OCI-LY1 (cell line): ENCODE measurements around the gene PDZRN3.

Experiments
- H2AFZ ChIP-seq: fragments of 200-600 bp; sonication (generic), shearing (Covaris generic); 2 replicates; pipeline ENCODE4 v1.6.0; 2014; ENCODE audit warnings: antibody characterized with exemption, mild to moderate bottlenecking, low read length
- H3F3A ChIP-seq: fragments of 200-600 bp; sonication (generic), shearing (Covaris generic); 2 replicates; pipeline ENCODE4 v1.6.0; 2014; ENCODE audit warnings: mild to moderate bottlenecking, antibody characterized with exemption, low read length, moderate library complexity; ENCODE audit not compliant: insufficient read depth
- H3K27ac ChIP-seq: fragments of 200-600 bp; sonication (generic); 2 replicates; pipeline ENCODE4 v1.5.1; 2014; ENCODE audit warnings: low read length, mixed run types, mild to moderate bottlenecking, low read depth; ENCODE audit not compliant: poor library complexity, severe bottlenecking
- H3K27me3 ChIP-seq: fragments of 200-600 bp; sonication (generic); 2 replicates; pipeline ENCODE4 v1.6.0; 2014; ENCODE audit warnings: antibody characterized with exemption, mild to moderate bottlenecking, low read length, moderate library complexity; ENCODE audit not compliant: insufficient read depth
- H3K36me3 ChIP-seq: fragments of 200-600 bp; sonication (generic); 2 replicates; pipeline ENCODE4 v1.6.1; 2014; ENCODE audit warnings: mild to moderate bottlenecking, antibody characterized with exemption, low read length, moderate library complexity, mixed read lengths; ENCODE audit not compliant: insufficient read depth
- H3K4me1 ChIP-seq: fragments of 200-600 bp; sonication (generic); 2 replicates; pipeline ENCODE4 v1.5.1; 2014; ENCODE audit warnings: mild to moderate bottlenecking, low read length, moderate library complexity; ENCODE audit not compliant: insufficient read depth, severe bottlenecking
- H3K4me2 ChIP-seq: fragments of 200-600 bp; sonication (generic), shearing (Covaris generic); 2 replicates; pipeline ENCODE4 v1.6.1; 2014; ENCODE audit warnings: low read length
- H3K4me3 ChIP-seq: fragments of 200-600 bp; sonication (generic); 2 replicates; pipeline ENCODE4 v1.5.1; 2014; ENCODE audit warnings: low read length, low read depth, mild to moderate bottlenecking, mixed read lengths; ENCODE audit not compliant: poor library complexity, severe bottlenecking
- H3K79me2 ChIP-seq: fragments of 200-600 bp; shearing (Covaris generic); 2 replicates; pipeline ENCODE4 v1.6.1; 2016; ENCODE audit warnings: mixed run types, low read length, mixed read lengths; ENCODE audit not compliant: insufficient read depth
- H3K9ac ChIP-seq: fragments of 200-600 bp; sonication (generic), shearing (Covaris generic); 2 replicates; pipeline ENCODE4 v1.6.1; 2014; ENCODE audit warnings: mild to moderate bottlenecking, low read length, mixed read lengths
- H3K9me2 ChIP-seq: fragments of 200-600 bp; sonication (generic), shearing (Covaris generic); 2 replicates; pipeline ENCODE4 v1.6.1; 2014; ENCODE audit warnings: low read depth, mild to moderate bottlenecking, low read length, mixed read lengths
- H3K9me3 ChIP-seq: fragments of 200-600 bp; shearing (Covaris generic); 2 replicates; pipeline ENCODE4 v1.6.1; 2014; ENCODE audit warnings: low read length, mixed read lengths
- H4K20me1 ChIP-seq: fragments of 200-600 bp; sonication (generic), shearing (Covaris generic); 2 replicates; pipeline ENCODE4 v1.6.0; 2016; ENCODE audit warnings: mild to moderate bottlenecking, low read length; ENCODE audit not compliant: insufficient read depth
- CTCF ChIP-seq: fragments of 200-600 bp; sonication (generic), shearing (Covaris generic); IDR thresholded peaks from 2 replicates; pipeline ENCODE4 v1.5.1; 2017; ENCODE audit warnings: mild to moderate bottlenecking, antibody characterized with exemption, low read length, moderate library complexity, mixed read lengths
- EZH2 ChIP-seq: fragments of 200-600 bp; sonication (generic), shearing (Covaris generic); IDR thresholded peaks from 2 replicates; pipeline ENCODE4 v1.8.0; 2017; ENCODE audit warnings: borderline replicate concordance, mixed run types, mild to moderate bottlenecking, antibody characterized with exemption, low read length, moderate library complexity, mixed read lengths

PDZRN3 gene

GRCh38 chr3:73497646-73498406 is 126.9 kb downstream of the PDZRN3 start:
- H3K27me3 ChIP-seq: no peaks in the 10 kb centered on the region
- TF ChIP-seq CTCF (no peak), EZH2 (no peak)
- no peaks in the 10 kb centered on the region for H3K9me2 ChIP-seq
- no peak overlapping the region for H3K27ac ChIP-seq
- no peak overlapping the region for H3K4me3 ChIP-seq
- no peak overlapping the region for H3K4me2 ChIP-seq
- H3K9ac ChIP-seq: no peak overlapping the region
- H3K79me2 ChIP-seq: no peaks in the 10 kb centered on the region
- H3K4me1 ChIP-seq: peaks cover 1% of the 10 kb centered on the region
- H3K9me3 ChIP-seq: no peaks in the 10 kb centered on the region
- no peak overlapping the region for H2AFZ ChIP-seq
- no peaks in the 10 kb centered on the region for H3K36me3 ChIP-seq
- H4K20me1 ChIP-seq: no peaks in the 10 kb centered on the region
- no peaks in the 10 kb centered on the region for H3F3A ChIP-seq

DNA sequence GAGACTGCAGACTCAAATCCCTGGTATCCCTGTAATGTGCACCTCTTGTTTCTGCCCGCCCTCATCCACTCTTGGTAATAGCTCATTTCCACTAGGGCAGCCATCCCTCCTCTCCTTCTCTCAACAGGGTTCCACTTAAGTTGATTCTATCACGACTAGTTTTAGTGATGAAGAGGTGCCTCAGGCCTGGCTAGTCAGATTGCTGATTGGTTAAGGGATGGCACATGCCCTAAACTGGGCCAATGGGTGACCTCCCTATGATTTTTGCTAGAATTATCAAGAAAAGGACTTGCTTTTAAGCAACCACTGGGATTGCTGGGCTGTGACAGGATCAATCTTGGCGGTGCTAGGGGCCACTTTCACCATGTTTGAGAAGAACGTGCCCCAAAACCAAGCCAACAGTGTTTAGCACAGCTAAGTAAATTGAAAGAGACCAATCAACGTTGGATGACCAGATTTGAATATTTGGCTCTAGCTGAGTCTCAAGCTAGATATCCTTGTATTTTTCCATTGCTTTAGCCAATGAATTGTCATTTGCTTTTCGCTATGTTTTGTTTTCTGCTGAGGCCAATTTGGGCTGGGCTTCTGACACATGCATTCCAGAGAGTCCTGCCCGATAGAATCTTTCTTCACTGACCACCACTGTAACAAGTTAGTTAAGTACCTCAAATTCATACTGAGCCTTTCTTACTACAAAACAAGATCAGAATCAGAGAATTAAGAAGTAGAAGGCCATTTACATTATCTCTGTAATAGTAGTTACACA is 131.0 kb downstream of the PDZRN3 start:
- no peak overlapping the region for H3K27ac ChIP-seq
- TF ChIP-seq EZH2 (no peak), CTCF (no peak)
- H3K4me2 ChIP-seq: no peak overlapping the region
- no peaks in the 10 kb centered on the region for H3K36me3 ChIP-seq
- H3K9me3 ChIP-seq: no peaks in the 10 kb centered on the region
- no peak overlapping the region for H2AFZ ChIP-seq
- no peaks in the 10 kb centered on the region for H3K27me3 ChIP-seq
- H3K4me1 ChIP-seq: no peaks in the 10 kb centered on the region
- no peak overlapping the region for H3K4me3 ChIP-seq
- no peaks in the 10 kb centered on the region for H4K20me1 ChIP-seq
- no peak overlapping the region for H3K9ac ChIP-seq
- H3K79me2 ChIP-seq: no peaks in the 10 kb centered on the region
- H3F3A ChIP-seq: no peaks in the 10 kb centered on the region
- H3K9me2 ChIP-seq: no peaks in the 10 kb centered on the region

DNA sequence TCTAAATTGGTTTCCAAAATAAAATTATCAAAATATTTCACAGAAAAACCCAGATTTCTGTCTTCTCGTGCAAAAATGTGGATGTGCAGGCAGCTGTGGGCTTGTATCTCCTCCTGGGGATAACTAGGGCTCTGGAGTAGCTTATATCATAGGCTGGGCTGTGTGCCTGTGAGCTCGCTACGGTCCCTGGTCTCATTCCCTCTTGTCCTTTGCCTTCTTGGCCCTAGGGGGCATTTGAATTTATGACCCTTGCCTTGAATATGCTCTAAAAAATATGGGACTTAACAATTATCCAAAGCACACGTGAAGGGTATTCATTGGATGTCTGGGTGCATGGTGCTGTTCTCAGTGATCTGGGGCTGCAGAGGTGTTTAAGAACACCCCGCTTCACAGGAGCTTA is 132.6 kb downstream of the PDZRN3 start:
- Histone ChIP-seq H3K9me2 (no peaks in the 10 kb centered on the region), H3K4me1 (no peaks in the 10 kb centered on the region), H3K4me2 (no peak overlapping the region), H3K36me3 (no peaks in the 10 kb centered on the region), H3K79me2 (no peaks in the 10 kb centered on the region), H4K20me1 (no peaks in the 10 kb centered on the region), H3K4me3 (no peak overlapping the region), H2AFZ (no peak overlapping the region), H3K9ac (no peak overlapping the region), H3F3A (no peaks in the 10 kb centered on the region), H3K27me3 (no peaks in the 10 kb centered on the region), H3K27ac (no peak overlapping the region), H3K9me3 (no peaks in the 10 kb centered on the region)
- TF ChIP-seq EZH2 (no peak), CTCF (no peak)
